Caco-2 (cell line): ENCODE measurements around the gene XXYLT1. TPM values are rescaled to one million over a fixed set of nuclear protein-coding genes. Genes with fewer than 3 reads are reported as not detected.

ENCODE experiments used
- BruUV-seq: library from RNA; stranded (reverse); fragments of 400-500 nt; replicated peaks from 2 replicates; lab custom pipeline; 2021; lab: Mats Ljungman, UMichigan
- CTCF ChIA-PET: fragments of 300-600 bp; sonication (Branson Sonifier 250); formaldehyde crosslinking; loops from one replicate; lab custom pipeline; 2022; ENCODE audit warnings: antibody characterized with exemption; lab: Charles Lee
- POLR2A ChIA-PET: fragments of 300-600 bp; sonication (Branson Sonifier 250); formaldehyde crosslinking; loops from one replicate; lab custom pipeline; 2022; ENCODE audit warnings: antibody characterized with exemption; lab: Charles Lee
- DNase-seq, 2 experiments: peaks; one replicate each; pipeline versions ENCODE4 v3.0.0 to v3.0.0-alpha.2; 2020 to 2022
- H3K27me3 ChIP-seq: replicated peaks from 2 replicates; pipeline ENCODE4 v1.6.0; 2011; ENCODE audit warnings: low read length; ENCODE audit not compliant: control insufficient read depth, insufficient read depth
- H3K36me3 ChIP-seq: 2 replicates; pipeline ENCODE4 v1.5.1; 2011; ENCODE audit warnings: low read length; ENCODE audit not compliant: control insufficient read depth, insufficient read depth
- H3K4me1 ChIP-seq: fragments of 250-450 bp; sonication (Bioruptor Pico); 2 replicates; pipeline ENCODE4 v1.5.1; 2020; ENCODE audit warnings: mild to moderate bottlenecking
- H3K4me3 ChIP-seq: 2 replicates; pipeline ENCODE4 v1.5.1; 2011; ENCODE audit warnings: low read depth, mild to moderate bottlenecking, control low read depth, low read length
- H3K9me3 ChIP-seq: fragments of 250-450 bp; sonication (Bioruptor Pico); 2 replicates; pipeline ENCODE4 v1.5.1; 2020; ENCODE audit warnings: mild to moderate bottlenecking, moderate library complexity
- H3K27ac Mint-ChIP-seq: one replicate; pipeline ENCODE4 v1.8.0; 2022; ENCODE audit warnings: mixed read lengths; ENCODE audit not compliant: unreplicated experiment
- H3K27me3 Mint-ChIP-seq: one replicate; pipeline ENCODE4 v1.8.0; 2022; ENCODE audit warnings: mixed read lengths; ENCODE audit not compliant: insufficient read depth, unreplicated experiment
- H3K36me3 Mint-ChIP-seq: one replicate; pipeline ENCODE4 v1.8.0; 2022; ENCODE audit warnings: mild to moderate bottlenecking, mixed read lengths; ENCODE audit not compliant: insufficient read depth, unreplicated experiment
- H3K4me1 Mint-ChIP-seq: one replicate; pipeline ENCODE4 v1.8.0; 2022; ENCODE audit warnings: low read depth, mixed read lengths; ENCODE audit not compliant: unreplicated experiment
- H3K4me3 Mint-ChIP-seq: one replicate; pipeline ENCODE4 v1.8.0; 2022; ENCODE audit warnings: mild to moderate bottlenecking, moderate library complexity, mixed read lengths; ENCODE audit not compliant: unreplicated experiment
- H3K9me3 Mint-ChIP-seq: one replicate; pipeline ENCODE4 v1.8.0; 2022; ENCODE audit warnings: mixed read lengths; ENCODE audit not compliant: unreplicated experiment
- CTCF ChIP-seq, 2 experiments: fragments of 200-600 bp in 1 of 2; IDR thresholded peaks; 1 replicate in 1 of 2; 2 replicates in 1 of 2; pipeline versions ENCODE4 v1.5.1 to v1.8.0; 2011 to 2022; ENCODE audit warnings: antibody characterized with exemption in 1 of 2, control low read depth in 1 of 2, inconsistent platforms in 1 of 2, low read depth in 1 of 2, low read length in 1 of 2, mild to moderate bottlenecking in 1 of 2, moderate library complexity in 1 of 2; ENCODE audit not compliant: insufficient read depth in 1 of 2, severe bottlenecking in 1 of 2, unreplicated experiment in 1 of 2
- intact Hi-C: fragments of 100-400 bp; cut with micrococcal nuclease; formaldehyde crosslinking; loops from one replicate; pipeline ENCODE4 v1.10.0; 2022; ENCODE audit not compliant: unreplicated experiment
- total RNA-seq: library from RNA; stranded (reverse); gene quantifications from 2 replicates; pipeline ENCODE4 v1.2.3, GENCODE V29; 2022

The XXYLT1 gene
- total RNA-seq, 1 experiment from 2014 or later: 14.2 TPM

GRCh38 chr3:195025884-195026200 is 245.1 kb downstream of the XXYLT1 start:
- Histone ChIP-seq H3K9me3 (no peaks in the 10 kb centered on the region), H3K4me3 (no peak overlapping the region), H3K27me3 (no peaks in the 10 kb centered on the region), H3K36me3 (no peaks in the 10 kb centered on the region), H3K4me1 (peaks cover 7% of the 10 kb centered on the region)
- CTCF ChIA-PET: no interaction called here
- Mint-ChIP-seq H3K27me3 (no peaks in the 10 kb centered on the region), H3K9me3 (no peaks in the 10 kb centered on the region), H3K36me3 (no peaks in the 10 kb centered on the region), H3K27ac (no peak overlapping the region), H3K4me1 (peaks cover 7% of the 10 kb centered on the region), H3K4me3 (no peak overlapping the region)
- intact Hi-C loops: no loop called here
- no TSS peak for BruUV-seq
- POLR2A ChIA-PET: no interaction called here
- TF ChIP-seq CTCF (IDR thresholded peaks at IDR 0.05; ENCODE audit: insufficient read depth in 1 of 2, low read depth in 1 of 2, low read length in 1 of 2, severe bottlenecking in 1 of 2, unreplicated experiment in 1 of 2): no peak
- no peak for DNase-seq

- Histone ChIP-seq H3K4me1 (peaks cover 2% of the 10 kb centered on the region), H3K4me3 (no peak overlapping the region), H3K27me3 (no peaks in the 10 kb centered on the region), H3K9me3 (no peaks in the 10 kb centered on the region), H3K36me3 (no peaks in the 10 kb centered on the region)
- no peak for TF ChIP-seq CTCF (IDR thresholded peaks at IDR 0.05; ENCODE audit: insufficient read depth in 1 of 2, low read depth in 1 of 2, low read length in 1 of 2, severe bottlenecking in 1 of 2, unreplicated experiment in 1 of 2)
- POLR2A ChIA-PET: no interaction called here
- H3K27ac Mint-ChIP-seq: no peak overlapping the region
- H3K4me3 Mint-ChIP-seq: no peak overlapping the region
- BruUV-seq: no TSS peak
- no peak for DNase-seq
- intact Hi-C loops: no loop called here
- H3K36me3 Mint-ChIP-seq: no peaks in the 10 kb centered on the region
- CTCF ChIA-PET: no interaction called here
- no peaks in the 10 kb centered on the region for H3K9me3 Mint-ChIP-seq
- H3K27me3 Mint-ChIP-seq: no peaks in the 10 kb centered on the region
- peaks cover 6% of the 10 kb centered on the region for H3K4me1 Mint-ChIP-seq
Observed at GRCh38 chr3:195025056-195025883, 245.7 kb downstream of the XXYLT1 start.

- H3K9me3 Mint-ChIP-seq: no peaks in the 10 kb centered on the region
- H3K9me3 ChIP-seq: no peaks in the 10 kb centered on the region
- no peaks in the 10 kb centered on the region for H3K36me3 Mint-ChIP-seq
- H3K4me1 ChIP-seq: no peaks in the 10 kb centered on the region
- no peaks in the 10 kb centered on the region for H3K4me1 Mint-ChIP-seq
- H3K27me3 Mint-ChIP-seq: no peaks in the 10 kb centered on the region
- intact Hi-C loops: no loop called here
- ChIA-PET CTCF (no interaction called here), POLR2A (no interaction called here)
- H3K27me3 ChIP-seq: no peaks in the 10 kb centered on the region
- no peak for TF ChIP-seq CTCF (IDR thresholded peaks at IDR 0.05; ENCODE audit: insufficient read depth in 1 of 2, low read depth in 1 of 2, low read length in 1 of 2, severe bottlenecking in 1 of 2, unreplicated experiment in 1 of 2)
- H3K36me3 ChIP-seq: no peaks in the 10 kb centered on the region
- no peak overlapping the region for H3K27ac Mint-ChIP-seq
- no peak overlapping the region for H3K4me3 Mint-ChIP-seq
- BruUV-seq: no TSS peak
- no peak overlapping the region for H3K4me3 ChIP-seq
- no peak for DNase-seq
Observed at GRCh38 chr3:195023989-195024388, 247.0 kb downstream of the XXYLT1 start.
